Heart left ventricle (tissue), 16 donors: ENCODE results near the gene ENTREP1. TPM values are rescaled to one million over a fixed set of nuclear protein-coding genes. Genes with fewer than 3 reads are reported as not detected.

ENCODE experiments used
- ATAC-seq, 4 donors: fragments of 200-7000 bp; cut with Tn5 transposase; one replicate each; pipeline ENCODE4 v1.9.1; 2020 to 2022; ENCODE audit warnings: moderate library complexity in 4 of 4, mild to moderate bottlenecking in 3 of 4, moderate number of reproducible peaks in 1 of 4
- DNase-seq, 5 donors: peaks; one replicate each; pipeline ENCODE4 v3.0.0-alpha.2; 2020
- H3K27ac ChIP-seq, 12 donors: fragments of 200-600 bp; sonication (generic) in 4 of 12; one replicate each; pipeline versions ENCODE4 v1.5.0 to v1.8.0; 2016 to 2022; ENCODE audit warnings: mild to moderate bottlenecking in 2 of 12
- H3K27me3 ChIP-seq, 9 donors: fragments of 200-600 bp; sonication (generic) in 2 of 9; one replicate each; pipeline versions ENCODE4 v1.5.1 to v1.8.0; 2016 to 2022; ENCODE audit warnings: mild to moderate bottlenecking in 3 of 9
- H3K36me3 ChIP-seq, 9 donors: fragments of 200-600 bp; sonication (generic) in 2 of 9; one replicate each; pipeline versions ENCODE4 v1.5.0 to v1.8.0; 2018 to 2022; ENCODE audit warnings: mild to moderate bottlenecking in 2 of 9
- H3K4me1 ChIP-seq, 12 donors: fragments of 200-600 bp; sonication (generic) in 4 of 12; one replicate each; pipeline versions ENCODE4 v1.5.0 to v1.8.0; 2016 to 2022; ENCODE audit warnings: mild to moderate bottlenecking in 3 of 12
- H3K4me3 ChIP-seq, 12 donors: fragments of 200-600 bp; sonication (generic) in 4 of 12; one replicate each; pipeline versions ENCODE4 v1.5.0 to v1.8.0; 2017 to 2022; ENCODE audit warnings: mild to moderate bottlenecking in 9 of 12, moderate library complexity in 4 of 12
- H3K9me3 ChIP-seq, 12 donors: fragments of 200-600 bp; sonication (generic) in 4 of 12; one replicate each; pipeline versions ENCODE4 v1.5.0 to v1.8.0; 2016 to 2022; ENCODE audit warnings: mild to moderate bottlenecking in 1 of 12
- CTCF ChIP-seq, 12 donors: fragments of 200-600 bp; sonication (generic) in 4 of 12; IDR thresholded peaks; one replicate each; pipeline versions ENCODE4 v1.5.0 to v1.8.0; 2018 to 2022; ENCODE audit warnings: antibody characterized with exemption in 12 of 12, mild to moderate bottlenecking in 5 of 12
- POLR2A ChIP-seq, 2 donors: fragments of 450-650 bp; IDR thresholded peaks; one replicate each; pipeline ENCODE4 v1.6.1; 2017; ENCODE audit warnings: antibody characterized with exemption in 2 of 2, mild to moderate bottlenecking in 2 of 2, moderate library complexity in 2 of 2
- WGBS, 4 donors: extraction: QIAGEN DNeasy Blood & Tissue Kit in 2 of 4; methylation state at CpG; one replicate each; pipeline versions ENCODE4 v1.1.5 to v1.1.7; 2013 to 2018; 5-methylcytosine and 5-hydroxymethylcytosine counted together
- intact Hi-C, 10 donors: fragments of 100-400 bp; cut with DNase I; formaldehyde crosslinking; loops; one replicate each; pipeline versions ENCODE4 v1.11.1 to v1.14.2; 2022
- polyA plus RNA-seq, 2 donors: library from polyadenylated mRNA; stranded (reverse); fragments of 200-250 nt; gene quantifications; one replicate each; pipeline ENCODE4 v1.2.3, GENCODE V29; 2013
- total RNA-seq, 9 donors: library from RNA; depleted of rRNA in 2 of 9; stranded (reverse); fragments of >200 nt in 2 of 9; fragmentation: NEBNext Ultra II Directional in 3 of 9; extraction: Animal tissue kit (Norgen Biotek cat#: 25700) in 3 of 9; gene quantifications; one replicate each; pipeline versions ENCODE4 v1.1.0 to v1.2.4, GENCODE V29; 2016 to 2023
- donor health status: ischemic (EF 13 %, LVEDD 7.1; RV severe dilation, severe dysfunction).
- donor health status: healthy with polysubstance abuse.
- donor health status: DM: no; HTN: yes; CAD: no.
- donor health status: DM: no; HTN: no; CAD: no.
- donor health status: ischemic (EF 25% LVEDD 6.9; RV normal size, moderate dysfunction).
- donor health status: ischemic (EF 25% LVEDD 5.7; RV mildly dilated, moderate dysfunction).
- donor health status: healthy.
- donor health status: DM: yes; HTN: yes; CAD: no.
- donor health status: ischemic (EF 35%, LVEDD 5.7; RV mildly dilated, moderate dysfunction).
- donor health status: nonischemic (EF 11% LVEDD 7.7; RV severe dilation, severe dysfunction).
- donor health status: DM: yes; HTN: yes; CAD: no.
- donor health status: PGD.
- donor health status: ischemic (EF 29% LVEDD 5.4; RV normal size, mild dysfunction).
- donor health status: nonischemic (EF 23%, LVEDD 6.1; RV moderate dilation, normal function).

ENTREP1 gene
- total and polyA plus RNA-seq, 11 donors, result 12.6 to 29.1 (median 23.8) TPM

- Histone ChIP-seq H3K9me3 (no peaks in the 10 kb centered on the region), H3K27me3 (peaks cover 0 to 8% (median 0%) of the 10 kb centered on the region in 9 donors), H3K4me3 (no peak overlapping the region), H3K27ac (no peak overlapping the region), H3K4me1 (peaks cover 0 to 9% (median 0%) of the 10 kb centered on the region in 12 donors), H3K36me3 (no peaks in the 10 kb centered on the region)
- intact Hi-C loops, result loop anchor here in 5 of 10 donors (5.0 to 10.0 kb wide), 7 partner anchors 47 to 85 kb away; no protein-coding TSS in a partner anchor
- ATAC-seq (no peak), DNase-seq (no peak)
- no peak for TF ChIP-seq CTCF (IDR thresholded peaks at IDR 0.05)
- TF ChIP-seq POLR2A (IDR thresholded peaks at IDR 0.05), result no peak
- 69 to 84% (median 73%) methylated on average over 6 of the region's 6 CpGs for WGBS, 4 donors
Measured at GRCh38 chr9:69319324-69320025, 5.5 kb upstream of the ENTREP1 start.

- Histone ChIP-seq H3K36me3 (no peaks in the 10 kb centered on the region), H3K4me1 (peaks cover 0 to 28% (median 3%) of the 10 kb centered on the region in 12 donors), H3K4me3 (no peak overlapping the region), H3K27ac (no peak overlapping the region), H3K27me3 (peaks cover 0 to 23% (median 0%) of the 10 kb centered on the region in 9 donors), H3K9me3 (no peaks in the 10 kb centered on the region)
- no peak for DNase-seq
- no peak for TF ChIP-seq CTCF (IDR thresholded peaks at IDR 0.05)
- no peak for TF ChIP-seq POLR2A (IDR thresholded peaks at IDR 0.05)
- ATAC-seq, result no peak
- WGBS, 4 donors, result 42 to 52% (median 47%) methylated on average over 1 of the region's 1 CpG
- intact Hi-C loops, result loop anchor here in 5 of 10 donors (5.0 to 10.0 kb wide), 7 partner anchors 50 to 87 kb away; no protein-coding TSS in a partner anchor
Measured at GRCh38 chr9:69322256-69322655, 2.8 kb upstream of the ENTREP1 start.

- WGBS, 4 donors, result 37 to 60% (median 46%) methylated on average over 2 of the region's 2 CpGs
- Histone ChIP-seq H3K4me1 (peaks cover 0 to 28% (median 4%) of the 10 kb centered on the region in 12 donors), H3K27me3 (peaks cover 0 to 23% (median 0%) of the 10 kb centered on the region in 9 donors), H3K4me3 (peak overlapping the region in 10 of 12 donors; percentile 51 to 87 (median 67)), H3K36me3 (no peaks in the 10 kb centered on the region), H3K9me3 (no peaks in the 10 kb centered on the region), H3K27ac (peak overlapping the region in 8 of 12 donors; percentile 72 to 93 (median 90))
- no peak for DNase-seq
- TF ChIP-seq POLR2A (IDR thresholded peaks at IDR 0.05) (no peak), CTCF (IDR thresholded peaks at IDR 0.05) (no peak)
- ATAC-seq, result no peak
- intact Hi-C loops, result loop anchor here in 5 of 10 donors (5.0 to 10.0 kb wide), 7 partner anchors 51 to 89 kb away; no protein-coding TSS in a partner anchor
Measured at GRCh38 chr9:69323861-69324260, 1.2 kb upstream of the ENTREP1 start.
